Measurements from ENCODE around the gene ABCA2.

DNA sequence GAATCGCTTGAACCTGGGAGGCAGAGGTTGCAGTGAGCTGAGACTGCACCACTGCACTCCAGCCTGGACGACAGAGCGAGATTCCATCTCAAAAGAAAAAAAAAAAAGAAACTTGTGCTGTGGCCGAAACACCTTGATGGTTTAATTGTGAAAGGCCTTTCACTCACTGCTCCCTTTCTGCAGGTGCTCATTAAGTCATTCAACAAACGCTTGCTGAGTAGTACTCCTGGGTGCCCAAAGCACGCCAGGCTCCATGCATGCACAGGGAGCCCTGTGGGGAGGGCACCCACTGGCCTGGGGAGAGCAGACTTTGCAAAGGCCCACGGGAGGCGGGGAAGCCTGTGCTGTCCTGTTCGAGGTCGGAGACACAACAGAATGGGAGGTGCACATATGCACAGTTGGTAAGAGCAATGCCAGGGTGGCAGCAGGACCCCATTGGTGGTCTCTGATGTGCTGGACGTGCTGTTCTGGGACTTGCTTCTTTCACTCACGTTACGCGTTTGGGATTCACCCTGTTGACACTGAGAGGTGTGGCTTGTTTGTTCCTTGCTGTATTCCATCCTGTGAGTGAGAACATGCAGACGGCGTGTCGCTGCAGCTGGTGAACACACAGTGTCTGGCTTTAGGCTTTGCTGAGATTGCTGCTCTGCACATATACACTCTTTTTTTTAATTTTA lies 28.8 kb upstream of the ABCA2 start:
- TF ChIP-seq CTCF (IDR thresholded peaks at IDR 0.05) (no peak), POLR2A (IDR thresholded peaks at IDR 0.05) (no peak)
